Smooth muscle cell (in vitro differentiated cells): ENCODE measurements around the gene PTPRM. TPM values are rescaled to one million over a fixed set of nuclear protein-coding genes. Genes with fewer than 3 reads are reported as not detected.
A peak's percentile ranks its signal among the peaks of the same experiment; 100 is the strongest.

Source experiments
- DNase-seq: peaks from one replicate; lab custom pipeline; 2025; ENCODE audit not compliant: unreplicated experiment; lab: John Stamatoyannopoulos, UW
- H2AFZ ChIP-seq: fragments of 200-600 bp; sonication (generic); 2 replicates; pipeline ENCODE4 v1.6.0; 2016; ENCODE audit warnings: antibody characterized with exemption, low read depth, mild to moderate bottlenecking
- H3F3A ChIP-seq: fragments of 200-600 bp; sonication (generic); 2 replicates; pipeline ENCODE4 v1.6.0; 2017; ENCODE audit warnings: antibody characterized with exemption, low read depth
- H3K27ac ChIP-seq: fragments of 200-600 bp; sonication (generic); 2 replicates; pipeline ENCODE4 v1.5.1; 2016; ENCODE audit warnings: low read depth, mild to moderate bottlenecking
- H3K27me3 ChIP-seq: fragments of 200-600 bp; sonication (generic); 2 replicates; pipeline ENCODE4 v1.6.1; 2016; ENCODE audit warnings: low read depth, mild to moderate bottlenecking
- H3K36me3 ChIP-seq: fragments of 200-600 bp; sonication (generic); 2 replicates; pipeline ENCODE4 v1.5.1; 2016; ENCODE audit warnings: low read depth
- H3K4me1 ChIP-seq: fragments of 200-600 bp; sonication (generic); 2 replicates; pipeline ENCODE4 v1.5.1; 2016; ENCODE audit warnings: low read depth
- H3K4me2 ChIP-seq: fragments of 200-600 bp; sonication (generic); 2 replicates; pipeline ENCODE4 v1.6.0; 2016; ENCODE audit warnings: mild to moderate bottlenecking
- H3K4me3 ChIP-seq: fragments of 200-600 bp; sonication (generic); 2 replicates; pipeline ENCODE4 v1.5.1; 2016; ENCODE audit warnings: mild to moderate bottlenecking
- H3K79me2 ChIP-seq: fragments of 200-600 bp; sonication (generic); 2 replicates; pipeline ENCODE4 v1.6.0; 2016; ENCODE audit warnings: low read depth, mild to moderate bottlenecking
- H3K9ac ChIP-seq: fragments of 200-600 bp; sonication (generic); 2 replicates; pipeline ENCODE4 v1.6.0; 2016; ENCODE audit warnings: low read depth
- H3K9me3 ChIP-seq: fragments of 200-600 bp; sonication (generic); replicated peaks from 2 replicates; pipeline ENCODE4 v1.5.1; 2016; ENCODE audit warnings: low read depth
- H4K20me1 ChIP-seq: fragments of 200-600 bp; sonication (generic); 2 replicates; pipeline ENCODE4 v1.6.0; 2016; ENCODE audit warnings: low read depth
- CTCF ChIP-seq: fragments of 200-600 bp; sonication (generic); IDR thresholded peaks from 2 replicates; pipeline ENCODE4 v1.5.1; 2017; ENCODE audit warnings: borderline replicate concordance, mild to moderate bottlenecking, antibody characterized with exemption; ENCODE audit not compliant: insufficient read depth, poor library complexity, severe bottlenecking
- WGBS: methylation state at CpG from one replicate; pipeline ENCODE4 v1.1.7; 2016; ENCODE audit warnings: low lambda C conversion rate; 5-methylcytosine and 5-hydroxymethylcytosine counted together
- polyA plus RNA-seq: library from polyadenylated mRNA; unstranded; fragments of >200 nt; fragmentation: Nextera tagmentation; extraction: Ambion mirVana; gene quantifications from 2 replicates; pipeline ENCODE4 v1.2.1, GENCODE V29; 2016
- total RNA-seq: library from RNA; depleted of rRNA; stranded (reverse); fragments of >200 nt; gene quantifications from 2 replicates; pipeline ENCODE4 v1.2.3, GENCODE V29; 2014

Gene PTPRM
- total and polyA plus RNA-seq, 2 experiments from 2014 or later, result 57.5 to 115 TPM

GRCh38 chr18:8045884-8046281, 478.8 kb downstream of the PTPRM start:
- Histone ChIP-seq H3K4me1 (peaks cover 10% of the 10 kb centered on the region), H3K27me3 (no peaks in the 10 kb centered on the region), H3K4me2 (no peak overlapping the region), H3K9me3 (no peaks in the 10 kb centered on the region), H3K9ac (no peak overlapping the region), H3F3A (no peaks in the 10 kb centered on the region), H3K4me3 (no peak overlapping the region), H3K27ac (no peak overlapping the region), H4K20me1 (peaks cover 27% of the 10 kb centered on the region), H2AFZ (no peak overlapping the region), H3K79me2 (peaks cover 14% of the 10 kb centered on the region), H3K36me3 (no peaks in the 10 kb centered on the region)
- no peak for TF ChIP-seq CTCF
- no peak for DNase-seq
- 89% methylated on average over 8 of the region's 8 CpGs for WGBS

DNA sequence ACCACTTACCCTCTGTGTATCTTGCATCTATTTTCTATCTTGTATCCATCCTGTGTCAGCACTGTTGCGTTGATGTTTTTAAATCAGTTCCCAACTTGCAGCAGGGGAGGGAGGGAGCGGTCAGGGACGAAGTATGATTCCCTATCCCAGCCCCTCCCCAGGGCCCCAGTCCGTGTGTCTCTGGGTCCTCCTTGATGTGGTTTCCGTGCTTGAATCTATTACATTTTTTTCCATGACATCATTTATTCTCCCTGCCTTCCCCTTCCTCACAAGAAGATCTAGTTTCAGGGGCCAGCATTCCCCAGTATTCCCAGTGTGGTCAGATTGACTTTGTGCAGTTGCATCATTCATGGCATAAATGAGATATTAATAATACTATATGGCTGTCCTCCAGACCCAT, 479.3 kb downstream of the PTPRM start:
- no peaks in the 10 kb centered on the region for H3K9me3 ChIP-seq
- H4K20me1 ChIP-seq, result peaks cover 23% of the 10 kb centered on the region
- H3K9ac ChIP-seq, result no peak overlapping the region
- DNase-seq, result no peak
- WGBS, result 75% methylated on average over 5 of the region's 5 CpGs
- no peak overlapping the region for H3K4me3 ChIP-seq
- no peak for TF ChIP-seq CTCF
- no peak overlapping the region for H3K27ac ChIP-seq
- H3K79me2 ChIP-seq, result peaks cover 14% of the 10 kb centered on the region
- H3K4me2 ChIP-seq, result no peak overlapping the region
- H3K36me3 ChIP-seq, result no peaks in the 10 kb centered on the region
- H3K27me3 ChIP-seq, result no peaks in the 10 kb centered on the region
- H3K4me1 ChIP-seq, result peaks cover 10% of the 10 kb centered on the region
- H2AFZ ChIP-seq, result no peak overlapping the region
- no peaks in the 10 kb centered on the region for H3F3A ChIP-seq

DNA sequence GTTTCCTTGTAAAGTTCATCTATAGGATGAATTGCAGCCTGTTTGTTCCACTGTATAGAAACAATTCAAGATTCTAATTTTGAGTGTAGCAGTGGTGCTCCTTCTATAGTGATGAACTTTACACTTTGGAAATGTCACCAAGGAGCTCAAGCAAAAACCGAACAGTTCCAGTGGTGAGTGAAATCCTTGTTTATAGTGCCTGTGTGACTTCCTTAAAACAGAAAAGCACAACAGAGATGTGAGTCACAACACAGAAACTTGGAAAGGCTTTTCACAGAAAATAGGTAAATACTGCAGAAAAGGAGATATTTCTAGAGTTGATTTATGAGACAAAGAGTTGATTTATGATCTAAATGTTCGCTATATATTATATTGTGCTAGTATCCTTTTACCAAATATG, 482.0 kb downstream of the PTPRM start:
- H3F3A ChIP-seq, result no peaks in the 10 kb centered on the region
- H2AFZ ChIP-seq, result no peak overlapping the region
- no peaks in the 10 kb centered on the region for H3K9me3 ChIP-seq
- H3K27ac ChIP-seq, result no peak overlapping the region
- peak overlapping the region; percentile 5 for H3K4me2 ChIP-seq
- H3K27me3 ChIP-seq, result no peaks in the 10 kb centered on the region
- TF ChIP-seq CTCF, result no peak
- H3K79me2 ChIP-seq, result peaks cover 16% of the 10 kb centered on the region
- no peak overlapping the region for H3K9ac ChIP-seq
- DNase-seq, result no peak
- peaks cover 10% of the 10 kb centered on the region for H3K4me1 ChIP-seq
- H3K36me3 ChIP-seq, result no peaks in the 10 kb centered on the region
- H4K20me1 ChIP-seq, result peaks cover 15% of the 10 kb centered on the region
- H3K4me3 ChIP-seq, result no peak overlapping the region
- 48% methylated on average over 2 of the region's 2 CpGs for WGBS

GRCh38 chr18:8050616-8051329, 483.7 kb downstream of the PTPRM start:
- H3K4me2 ChIP-seq, result no peak overlapping the region
- H3K9ac ChIP-seq, result no peak overlapping the region
- H3F3A ChIP-seq, result no peaks in the 10 kb centered on the region
- WGBS, result 86% methylated on average over 5 of the region's 5 CpGs
- no peak for TF ChIP-seq CTCF
- no peaks in the 10 kb centered on the region for H3K36me3 ChIP-seq
- no peaks in the 10 kb centered on the region for H3K9me3 ChIP-seq
- no peaks in the 10 kb centered on the region for H3K27me3 ChIP-seq
- no peak overlapping the region for H3K27ac ChIP-seq
- H3K4me1 ChIP-seq, result peaks cover 10% of the 10 kb centered on the region
- H3K79me2 ChIP-seq, result peaks cover 23% of the 10 kb centered on the region
- H2AFZ ChIP-seq, result no peak overlapping the region
- no peak overlapping the region for H3K4me3 ChIP-seq
- DNase-seq, result no peak
- H4K20me1 ChIP-seq, result peaks cover 18% of the 10 kb centered on the region
